Activated T-cell treated with anti-CD3 and anti-CD28 coated beads for 24 hours (primary cell): Measurements from ENCODE around the gene AK9.

Experiments used
- DNase-seq: peaks from one replicate; pipeline ENCODE4 v3.0.0-alpha.2; 2020; ENCODE audit warnings: low read depth

Gene AK9

GRCh38 chr6:109511832-109512231, 179.2 kb downstream of the AK9 start:
- DNase-seq = no peak

GRCh38 chr6:109510358-109510757, 180.6 kb downstream of the AK9 start:
- DNase-seq = no peak

GRCh38 chr6:109508166-109508860, 182.7 kb downstream of the AK9 start:
- DNase-seq = no peak

- DNase-seq = no peak
Measured at GRCh38 chr6:109507490-109508072, 183.4 kb downstream of the AK9 start.

DNA sequence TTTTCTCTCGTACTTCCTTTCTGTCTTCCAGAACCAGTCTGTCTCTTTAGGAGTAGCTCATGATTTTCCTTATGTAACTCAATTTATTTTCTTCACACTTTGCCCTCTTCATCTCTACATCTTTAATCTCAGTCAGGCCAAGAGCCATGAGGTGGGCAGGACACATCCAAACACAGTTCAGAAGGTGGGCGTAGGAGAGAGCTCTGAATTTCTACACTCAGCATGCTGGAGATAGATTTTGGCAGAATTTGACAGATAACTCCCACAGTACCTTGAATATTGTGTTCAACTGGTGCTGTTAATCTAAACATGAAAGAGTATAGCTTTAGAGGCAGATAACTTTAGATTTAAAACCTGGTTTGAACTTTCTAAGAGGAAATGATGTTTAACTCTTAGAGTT, 184.2 kb downstream of the AK9 start:
- DNase-seq = no peak

DNA sequence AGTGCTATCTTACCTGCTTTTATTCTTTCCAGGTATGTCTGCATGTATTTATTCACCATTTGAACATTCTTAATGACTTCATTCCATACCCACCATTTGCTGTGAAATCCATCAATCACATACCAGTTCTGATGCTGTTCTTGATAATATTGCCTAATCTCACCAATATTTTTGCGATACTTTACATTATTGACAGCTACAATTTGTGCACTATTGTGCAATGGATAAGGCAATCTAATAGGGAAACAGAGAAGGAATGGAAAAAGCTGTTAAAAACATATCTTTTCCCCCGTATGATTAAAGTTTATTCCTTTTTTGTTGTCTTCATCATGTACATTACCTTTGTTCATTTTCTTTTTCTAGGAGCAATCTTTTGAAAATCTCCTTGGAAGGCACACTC, 184.7 kb downstream of the AK9 start:
- no peak for DNase-seq

DNA sequence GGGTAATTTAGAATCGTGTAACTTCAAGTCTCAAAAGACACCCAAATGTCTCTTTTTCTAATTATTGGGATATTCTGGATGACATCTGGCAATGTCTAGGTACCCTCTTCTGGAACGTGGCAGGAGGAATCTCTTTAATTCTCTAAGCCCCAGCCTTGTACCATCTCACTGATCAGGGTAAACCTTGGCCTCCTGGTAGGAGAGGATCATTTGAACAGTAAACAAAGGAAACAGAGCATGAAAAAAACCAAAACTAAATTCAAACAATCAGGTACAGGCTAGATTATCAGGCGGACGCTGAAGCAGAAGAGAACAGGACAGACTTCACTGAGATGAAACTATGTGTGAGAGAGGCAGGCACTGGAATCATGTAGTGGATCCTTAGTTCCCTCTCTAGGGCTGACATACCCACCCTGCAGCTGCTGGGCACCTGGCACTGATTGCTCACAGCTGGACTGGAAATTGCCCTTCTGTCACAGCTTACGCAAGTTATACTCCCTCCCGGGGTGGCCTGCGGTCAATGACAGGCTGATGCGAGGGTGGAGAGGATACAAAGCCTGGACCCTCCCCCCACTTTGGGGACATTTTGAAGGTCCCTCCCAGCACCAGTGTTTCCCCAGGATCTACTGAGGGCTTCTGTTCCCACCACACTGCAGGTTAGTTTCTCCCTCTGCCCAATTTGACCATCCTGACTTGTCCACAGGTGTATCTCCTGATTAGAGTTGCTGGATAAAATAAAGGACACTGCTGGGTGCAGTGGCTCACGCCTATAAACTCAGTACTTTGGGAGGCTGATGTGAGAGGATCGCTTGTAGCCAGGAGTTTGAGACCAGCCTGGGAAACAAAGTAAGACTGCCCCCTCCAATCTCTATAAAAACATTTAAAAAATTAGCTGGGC, 187.4 kb downstream of the AK9 start:
- no peak for DNase-seq

DNA sequence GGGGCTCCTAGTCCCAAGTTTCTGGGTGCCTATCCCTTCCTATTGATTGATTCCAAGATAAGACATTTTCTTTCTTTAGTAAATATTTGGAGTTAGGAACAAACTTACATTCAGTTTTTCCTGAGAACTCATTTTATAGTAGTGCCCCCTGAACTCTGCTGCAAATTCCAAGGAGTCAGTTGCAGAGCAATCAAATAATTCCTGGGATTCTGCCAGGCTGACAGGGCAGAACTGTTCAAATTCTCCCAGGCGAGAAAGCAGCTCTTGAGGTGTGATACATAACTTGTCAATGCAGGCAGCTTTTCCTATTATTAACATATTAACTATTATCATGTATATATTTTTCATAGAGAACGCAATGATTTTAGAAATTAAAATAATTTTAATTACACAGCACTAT, 192.1 kb downstream of the AK9 start:
- no peak for DNase-seq

DNA sequence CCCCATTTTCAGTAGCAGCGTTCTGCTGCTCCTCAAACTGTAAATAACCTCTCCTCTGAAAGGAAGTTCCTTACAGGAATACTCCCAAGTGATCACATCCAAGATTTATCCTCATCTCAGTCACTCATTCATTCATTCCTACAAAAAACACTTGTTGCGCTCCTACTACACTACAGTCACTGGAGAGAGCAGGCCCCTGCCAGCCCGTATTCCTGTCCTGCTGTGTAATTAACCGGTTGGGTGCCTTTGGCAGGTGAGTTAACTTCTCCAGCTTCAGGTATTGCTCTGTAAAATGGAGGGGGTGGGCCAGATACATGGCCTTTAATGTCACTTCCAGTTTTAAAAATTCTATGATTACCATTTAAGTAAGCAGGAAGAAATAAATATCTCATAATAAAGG, 192.9 kb downstream of the AK9 start:
- no peak for DNase-seq

- DNase-seq = no peak
Measured at GRCh38 chr6:109496036-109496772, 194.8 kb downstream of the AK9 start.

DNA sequence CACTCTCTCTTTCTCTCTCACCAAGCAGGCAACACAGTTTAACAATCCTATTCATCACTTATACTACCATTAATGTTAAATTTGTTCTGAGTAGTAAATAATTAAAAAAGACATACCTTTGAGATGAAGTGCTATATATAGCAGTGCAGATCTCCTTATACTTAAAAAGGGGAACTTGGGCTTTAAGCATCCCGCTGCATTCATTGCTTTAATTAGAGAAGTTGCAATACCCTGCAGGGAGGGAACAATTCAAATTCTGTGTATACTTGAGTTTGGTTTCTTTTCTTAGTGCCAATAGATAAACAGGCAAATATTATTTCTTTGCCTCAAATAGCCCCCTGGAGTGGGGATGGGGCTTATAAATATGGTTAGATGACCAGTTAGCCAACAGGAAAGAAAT, 197.1 kb downstream of the AK9 start:
- DNase-seq = no peak

DNA sequence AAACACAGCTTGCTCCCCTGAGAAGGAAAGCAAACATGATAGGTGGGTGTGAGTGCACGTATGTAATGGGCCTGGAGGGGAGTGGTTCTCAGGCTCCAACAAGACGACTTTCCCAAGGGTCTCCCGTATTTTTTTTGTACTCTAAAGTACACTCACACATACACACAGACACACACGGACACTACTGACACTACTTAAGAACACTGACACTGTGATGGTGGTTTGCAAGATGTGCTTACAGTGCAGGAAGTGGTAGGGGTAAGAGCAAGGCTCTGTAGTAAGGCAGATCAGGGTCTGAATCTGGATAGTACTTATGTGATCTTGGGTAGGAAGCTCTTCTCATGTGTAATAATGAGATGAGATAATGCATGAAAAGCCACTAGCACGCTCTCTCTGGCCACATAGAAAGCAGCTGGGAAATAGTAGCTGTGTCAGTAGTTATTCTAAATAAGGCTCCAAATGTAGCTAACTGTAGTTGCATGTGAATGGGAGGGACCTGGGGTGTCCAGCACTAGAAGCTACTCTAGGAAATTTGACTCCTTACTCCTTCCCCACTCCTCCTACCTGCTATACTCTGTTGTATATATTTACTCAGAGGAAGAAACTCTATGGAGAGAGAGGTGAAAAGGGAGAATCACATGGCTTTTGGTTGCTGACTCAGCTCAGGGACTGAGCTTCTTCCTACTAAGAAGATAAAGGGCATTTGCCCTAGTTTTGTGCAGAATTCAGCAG, 199.6 kb downstream of the AK9 start:
- DNase-seq = no peak

- DNase-seq = no peak
Measured at GRCh38 chr6:109490713-109491112, 200.3 kb downstream of the AK9 start.

DNA sequence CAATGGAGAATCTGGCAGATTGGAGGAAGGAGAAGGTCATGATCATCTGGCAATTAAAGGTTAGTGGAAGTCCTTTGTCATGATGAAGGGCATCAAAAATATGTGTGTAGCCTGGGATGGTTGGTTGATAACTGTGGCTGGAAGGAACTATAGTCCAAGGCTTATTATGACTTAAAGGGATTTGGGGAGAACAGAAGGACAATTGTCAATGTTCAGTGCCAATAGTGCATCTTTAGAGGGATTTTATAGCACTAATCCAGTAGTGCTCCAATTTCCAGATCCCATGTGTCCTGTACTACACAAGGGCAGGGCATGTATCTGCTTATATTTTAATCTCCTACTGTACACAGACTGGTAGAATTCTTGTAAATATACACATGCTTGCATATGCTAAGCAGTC, 203.0 kb downstream of the AK9 start:
- no peak for DNase-seq

- no peak for DNase-seq
Measured at GRCh38 chr6:109486068-109486467, 204.9 kb downstream of the AK9 start.

DNA sequence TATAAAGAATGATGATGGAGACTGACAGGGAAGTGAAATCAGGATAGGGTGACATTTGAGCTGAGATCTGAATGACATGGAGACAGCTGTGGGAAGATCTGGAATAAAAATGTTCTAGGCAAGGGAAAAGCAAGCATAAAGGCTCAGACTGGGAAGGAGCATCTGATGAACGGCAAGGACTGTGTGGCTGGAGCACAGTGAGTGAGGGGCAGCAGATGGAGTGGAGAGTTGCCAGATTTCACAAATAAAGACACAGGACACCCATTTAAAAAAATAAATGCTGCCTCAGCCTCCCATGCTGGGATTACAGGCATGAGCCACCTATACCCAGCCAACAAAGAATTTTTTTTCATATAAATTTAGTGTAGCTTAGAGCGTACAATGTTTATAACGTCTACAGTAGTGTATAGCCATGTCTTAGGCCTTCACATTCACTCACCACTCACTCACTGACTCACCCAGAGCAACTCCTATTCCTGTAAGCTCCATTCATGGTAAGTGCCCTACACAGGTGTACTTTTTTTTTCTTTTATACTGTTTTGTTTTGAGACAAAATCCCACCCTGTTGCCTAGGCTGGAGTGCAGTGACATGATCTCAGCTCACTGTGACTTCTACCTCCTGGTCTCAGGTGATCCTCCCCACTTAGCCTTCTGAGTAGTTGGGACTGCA, 205.6 kb downstream of the AK9 start:
- DNase-seq = no peak

DNA sequence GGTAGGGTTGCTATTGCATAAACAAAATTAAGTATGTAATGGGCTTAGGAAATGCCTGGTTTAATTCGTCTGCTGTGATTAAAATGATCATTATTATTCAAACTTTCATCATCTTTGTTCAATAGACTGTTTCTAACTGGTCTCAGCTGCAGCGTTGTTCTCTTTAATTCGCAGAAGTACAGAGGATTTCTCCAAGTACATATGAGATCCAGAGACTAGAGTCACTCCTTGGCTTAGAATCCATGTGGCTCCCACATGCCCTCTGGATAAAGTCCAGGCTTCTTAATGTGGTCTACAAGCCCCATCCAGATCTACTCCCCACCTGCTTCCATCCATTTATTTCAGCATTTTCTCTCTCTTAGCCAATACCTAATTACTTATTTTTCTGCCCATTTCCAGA, 206.9 kb downstream of the AK9 start:
- no peak for DNase-seq

- DNase-seq = no peak
Measured at GRCh38 chr6:109483735-109484057, 207.3 kb downstream of the AK9 start.

DNA sequence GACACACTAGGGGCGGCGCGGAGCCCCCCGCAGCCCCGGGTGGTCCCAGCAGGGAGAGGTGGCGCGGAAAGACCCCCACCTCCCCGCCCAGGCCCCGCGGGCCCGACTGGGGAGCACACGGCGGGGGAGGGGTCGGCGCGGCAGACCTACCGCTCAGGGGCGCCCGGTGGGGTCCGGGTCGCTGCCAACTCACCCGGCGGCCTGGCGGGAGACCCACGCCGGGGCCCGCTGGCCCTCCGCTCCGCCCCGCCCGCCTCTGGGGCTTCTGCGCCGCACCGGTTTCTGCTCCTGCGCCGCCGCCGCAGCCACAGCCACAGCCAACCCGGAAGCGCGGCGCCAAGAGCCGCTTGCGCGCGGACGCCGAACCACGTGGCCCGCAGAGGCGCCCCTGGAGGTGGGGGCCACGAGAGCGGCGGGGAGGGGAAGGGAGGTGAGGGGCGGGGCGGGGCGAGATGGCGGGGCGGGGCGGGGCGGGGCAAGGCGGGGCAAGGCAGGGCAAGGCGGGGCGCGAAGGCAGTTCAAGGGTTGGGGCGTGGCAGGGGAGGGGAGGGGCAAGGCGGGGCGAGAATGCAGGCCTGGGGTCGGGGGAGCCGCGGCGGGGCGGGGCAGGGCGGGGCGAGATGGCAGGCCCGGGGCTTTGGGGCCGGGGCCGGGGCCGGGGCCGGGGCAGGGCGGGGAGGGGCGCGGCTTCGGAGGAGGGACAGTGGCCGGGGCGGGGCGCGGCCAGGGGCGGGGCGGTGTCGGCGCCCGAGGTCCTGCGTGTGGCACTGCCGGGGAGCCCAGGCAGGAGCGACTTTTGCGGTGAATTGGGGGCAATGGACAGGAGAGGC, 207.9 kb downstream of the AK9 start, which contains the start of gene ZBTB24:
Gene ZBTB24, minus strand, starts transcription at position 315 of the 830 bp plus-strand sequence. CDS start 1,193 bp downstream, outside the sequence.
- peak; percentile 82 for DNase-seq

DNA sequence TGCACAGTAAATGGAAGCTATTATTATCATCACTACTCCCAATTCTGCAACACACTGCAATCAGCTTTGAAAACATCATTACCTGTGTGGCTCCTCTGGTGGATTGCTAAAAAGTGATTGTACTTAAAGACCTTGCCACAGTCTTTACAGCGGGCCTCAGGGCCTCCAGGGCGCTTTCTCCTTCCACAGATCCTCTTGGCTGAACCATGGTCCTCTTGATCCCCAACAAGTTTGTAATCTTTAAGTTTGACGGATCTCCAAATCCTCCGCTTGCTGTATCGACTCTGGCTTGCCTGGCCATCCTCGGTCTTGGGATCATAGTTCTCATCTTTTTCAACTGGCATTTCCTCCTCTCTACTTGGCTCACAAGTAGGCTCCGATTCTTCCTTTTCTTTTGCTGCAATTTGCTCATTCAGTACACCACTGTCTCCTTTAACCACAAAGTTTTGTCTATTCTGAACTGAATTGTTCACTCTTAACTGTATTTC, 210.0 kb downstream of the AK9 start:
- no peak for DNase-seq
